Measurements from ENCODE around the gene PDE6B.

GRCh38 chr4:590313-590841 is 35.0 kb upstream of the PDE6B start:
- TF ChIP-seq POLR2A (IDR thresholded peaks at IDR 0.05; ENCODE audit: low read depth) (no peak), CTCF (IDR thresholded peaks at IDR 0.05) (no peak), EP300 (IDR thresholded peaks at IDR 0.05) (no peak), POLR2AphosphoS5 (IDR thresholded peaks at IDR 0.05) (no peak)

Data from esophagus muscularis mucosa (tissue), 4 donors.